Right lobe of liver (tissue), 6 donors: Measurements from ENCODE around the gene KEL. TPM values are rescaled to one million over a fixed set of nuclear protein-coding genes. Genes with fewer than 3 reads are reported as not detected.

Experiments used
- ATAC-seq, 4 donors: fragments of 200-7000 bp; cut with Tn5 transposase; one replicate each; pipeline ENCODE4 v1.9.1; 2020; ENCODE audit warnings: mild to moderate bottlenecking in 4 of 4, moderate library complexity in 4 of 4
- DNase-seq, 3 donors: peaks; one replicate each; pipeline ENCODE4 v3.0.0-alpha.2; 2020
- H3K27ac ChIP-seq, 3 donors: fragments of 200-600 bp; one replicate each; pipeline ENCODE4 v1.8.0; 2022
- H3K27me3 ChIP-seq, 2 donors: fragments of 200-600 bp; one replicate each; pipeline ENCODE4 v1.8.0; 2022
- H3K36me3 ChIP-seq, 4 donors: fragments of 200-600 bp; sonication (generic) in 1 of 4; one replicate each; pipeline versions ENCODE4 v1.5.1 to v1.8.0; 2017 to 2022; ENCODE audit warnings: control low read depth in 1 of 4
- H3K4me1 ChIP-seq, 4 donors: fragments of 200-600 bp; sonication (generic) in 1 of 4; one replicate each; pipeline versions ENCODE4 v1.5.1 to v1.8.0; 2017 to 2022; ENCODE audit warnings: control low read depth in 1 of 4
- H3K4me3 ChIP-seq, 3 donors: fragments of 200-600 bp; one replicate each; pipeline ENCODE4 v1.8.0; 2022
- H3K9me3 ChIP-seq, 4 donors: fragments of 200-600 bp; sonication (generic) in 1 of 4; one replicate each; pipeline versions ENCODE4 v1.5.1 to v1.8.0; 2017 to 2022; ENCODE audit warnings: control low read depth in 1 of 4
- CTCF ChIP-seq, 4 donors: fragments of 200-600 bp in 3 of 4; fragments of 450-650 bp in 1 of 4; IDR thresholded peaks; one replicate each; pipeline versions ENCODE4 v1.5.1 to v1.8.0; 2016 to 2022; ENCODE audit warnings: antibody characterized with exemption in 4 of 4, mild to moderate bottlenecking in 2 of 4
- POLR2A ChIP-seq: fragments of 450-650 bp; IDR thresholded peaks from one replicate; pipeline ENCODE4 v1.6.1; 2017; ENCODE audit warnings: antibody characterized with exemption, mild to moderate bottlenecking
- WGBS: methylation state at CpG from one replicate; pipeline ENCODE4 v1.1.6; 2018; ENCODE audit warnings: low coverage, low lambda C conversion rate; ENCODE audit not compliant: insufficient coverage; ENCODE audit errors: missing lambda C conversion rate; 5-methylcytosine and 5-hydroxymethylcytosine counted together
- intact Hi-C, 2 donors: fragments of 100-400 bp; cut with DNase I; formaldehyde crosslinking; loops; one replicate each; pipeline versions ENCODE4 v1.11.2 to v1.14.1; 2022
- total RNA-seq, 6 experiments: library from RNA; depleted of rRNA in 2 of 6; stranded (reverse); fragments of >200 nt in 2 of 6; fragmentation: NEBNext Ultra II Directional in 3 of 6; extraction: Animal tissue kit (Norgen Biotek cat#: 25700) in 3 of 6; gene quantifications; one replicate each; pipeline versions ENCODE4 v1.1.0 to v1.2.4, GENCODE V29; 2016 to 2023
- donor health status: DM: no; HTN: yes; CAD: no.
- donor health status: DM: no; HTN: no; CAD: no.
- donor health status: DM: no; HTN: no; CAD: no.
- donor health status: DM: no; HTN: yes; CAD: no.
- donor health status: DM: no; HTN: yes; CAD: no.

KEL gene
- total RNA-seq, 6 experiments from 2014 or later = 0.46 to 2.0 (median 1.4) TPM; not detected in 3

GRCh38 chr7:142904128-142904527 is 58.0 kb downstream of the KEL start:
- intact Hi-C loops = no loop called here
- Histone ChIP-seq H3K36me3 (no peaks in the 10 kb centered on the region), H3K4me1 (no peaks in the 10 kb centered on the region), H3K27me3 (no peaks in the 10 kb centered on the region), H3K9me3 (no peaks in the 10 kb centered on the region), H3K27ac (no peak overlapping the region), H3K4me3 (no peak overlapping the region)
- ATAC-seq (no peak), DNase-seq (no peak)
- TF ChIP-seq CTCF (IDR thresholded peaks at IDR 0.05) (no peak), POLR2A (no peak)

GRCh38 chr7:142901426-142902259 is 60.5 kb downstream of the KEL start:
- Histone ChIP-seq H3K4me1 (no peaks in the 10 kb centered on the region), H3K9me3 (no peaks in the 10 kb centered on the region), H3K27me3 (no peaks in the 10 kb centered on the region), H3K27ac (no peak overlapping the region), H3K36me3 (no peaks in the 10 kb centered on the region), H3K4me3 (no peak overlapping the region)
- ATAC-seq = no peak
- WGBS = 67% methylated on average over 15 of the region's 15 CpGs
- intact Hi-C loops = no loop called here
- TF ChIP-seq POLR2A (no peak), CTCF (IDR thresholded peaks at IDR 0.05) (no peak)
- no peak for DNase-seq

- DNase-seq (no peak), ATAC-seq (no peak)
- H3K27me3 ChIP-seq = no peaks in the 10 kb centered on the region
- no peak overlapping the region for H3K4me3 ChIP-seq
- 43% methylated on average over 1 of the region's 3 CpGs for WGBS
- intact Hi-C loops = no loop called here
- H3K27ac ChIP-seq = no peak overlapping the region
- TF ChIP-seq POLR2A (no peak), CTCF (IDR thresholded peaks at IDR 0.05) (no peak)
- H3K9me3 ChIP-seq = no peaks in the 10 kb centered on the region
- no peaks in the 10 kb centered on the region for H3K4me1 ChIP-seq
- H3K36me3 ChIP-seq = no peaks in the 10 kb centered on the region
Measured at GRCh38 chr7:142899661-142900060, 62.5 kb downstream of the KEL start.

GRCh38 chr7:142898377-142899170 is 63.6 kb downstream of the KEL start:
- Histone ChIP-seq H3K27ac (no peak overlapping the region), H3K27me3 (no peaks in the 10 kb centered on the region), H3K9me3 (no peaks in the 10 kb centered on the region), H3K4me3 (no peak overlapping the region), H3K4me1 (no peaks in the 10 kb centered on the region), H3K36me3 (no peaks in the 10 kb centered on the region)
- peak in 1 of 4 donors; percentile 9 for ATAC-seq
- no peak for TF ChIP-seq POLR2A
- no peak for TF ChIP-seq CTCF (IDR thresholded peaks at IDR 0.05)
- intact Hi-C loops = no loop called here
- DNase-seq = peak in 2 of 3 donors; percentile 16 to 19
- 64% methylated on average over 2 of the region's 3 CpGs for WGBS
